H1 (cell line): ENCODE measurements around the gene COBLL1. TPM values are rescaled to one million over a fixed set of nuclear protein-coding genes. Genes with fewer than 3 reads are reported as not detected.

Experiments used
- CTCF ChIA-PET: fragments of 300-600 bp; sonication (Branson Sonifier 250); formaldehyde crosslinking; loops from one replicate; lab custom pipeline; 2021; ENCODE audit not compliant: partially characterized antibody; lab: Charles Lee
- POLR2A ChIA-PET: fragments of 300-600 bp; sonication (Branson Sonifier 250); formaldehyde crosslinking; loops from one replicate; lab custom pipeline; 2021; ENCODE audit warnings: inconsistent platforms; ENCODE audit not compliant: partially characterized antibody; lab: Charles Lee
- DNase-seq, 2 experiments: peaks; one replicate each; pipeline versions ENCODE4 v3.0.0 to v3.0.0-alpha.2; 2010 to 2022; ENCODE audit warnings: low spot score in 2 of 2, low read depth in 1 of 2, mixed read lengths in 1 of 2
- FAIRE-seq: peaks from 2 replicates; lab custom pipeline; 2011; peaks lifted over from hg19 to GRCh38; lab: Jason Lieb, UNC
- H2AFZ ChIP-seq: 2 replicates; pipeline ENCODE4 v1.8.1; 2012; ENCODE audit warnings: low read length, inconsistent platforms
- H2AK5ac ChIP-seq: 2 replicates; pipeline ENCODE4 v1.6.1; 2013; ENCODE audit warnings: low read depth, low read length
- H2BK120ac ChIP-seq: replicated peaks from 2 replicates; pipeline ENCODE3; 2013; ENCODE audit warnings: low read depth, low read length, inconsistent platforms
- H2BK12ac ChIP-seq: 2 replicates; pipeline ENCODE4 v1.6.1; 2013; ENCODE audit warnings: low read depth, low read length
- H2BK15ac ChIP-seq: 2 replicates; pipeline ENCODE4 v1.6.1; 2013; ENCODE audit warnings: low read length
- H2BK20ac ChIP-seq: 2 replicates; pipeline ENCODE4 v1.6.1; 2013; ENCODE audit warnings: low read length
- H2BK5ac ChIP-seq: 2 replicates; pipeline ENCODE4 v1.6.1; 2013; ENCODE audit warnings: low read depth, low read length
- H3K14ac ChIP-seq: 2 replicates; pipeline ENCODE4 v1.6.1; 2013; ENCODE audit warnings: inconsistent platforms; ENCODE audit not compliant: insufficient read length
- H3K18ac ChIP-seq: 2 replicates; pipeline ENCODE4 v1.6.1; 2013; ENCODE audit warnings: low read length; ENCODE audit errors: extremely low read depth
- H3K23ac ChIP-seq: 2 replicates; pipeline ENCODE4 v1.6.1; 2013; ENCODE audit warnings: inconsistent platforms; ENCODE audit not compliant: insufficient read length
- H3K23me2 ChIP-seq: 2 replicates; pipeline ENCODE4 v1.6.1; 2013; ENCODE audit warnings: low read depth, low read length
- H3K27ac ChIP-seq: 2 replicates; pipeline ENCODE4 v1.6.1; 2011; ENCODE audit warnings: low read depth, low read length, inconsistent platforms
- H3K27me3 ChIP-seq, 4 experiments: replicated peaks in 1 of 4; 1 replicate in 1 of 4; 2 replicates in 3 of 4; pipeline versions ENCODE4 v1.6.1 to v1.8.1; 2011 to 2013; ENCODE audit warnings: low read length in 3 of 4, mild to moderate bottlenecking in 3 of 4, inconsistent platforms in 2 of 4, mixed read lengths in 2 of 4, moderate library complexity in 1 of 4; ENCODE audit not compliant: control insufficient read depth in 3 of 4, insufficient read depth in 3 of 4; ENCODE audit errors: extremely low read depth in 1 of 4
- H3K36me3 ChIP-seq, 4 experiments: 2 replicates each; pipeline versions ENCODE4 v1.6.1 to v1.8.1; 2011 to 2013; ENCODE audit warnings: mild to moderate bottlenecking in 4 of 4, low read length in 3 of 4, moderate library complexity in 2 of 4, control low read depth in 1 of 4, inconsistent platforms in 1 of 4; ENCODE audit not compliant: insufficient read depth in 4 of 4, control insufficient read depth in 2 of 4
- H3K4ac ChIP-seq: replicated peaks from 2 replicates; pipeline ENCODE3; 2013; ENCODE audit warnings: low read length, low read depth, mixed read lengths, inconsistent platforms; ENCODE audit not compliant: insufficient read length
- H3K4me1 ChIP-seq, 4 experiments: replicated peaks in 1 of 4; 1 replicate in 1 of 4; 2 replicates in 3 of 4; pipeline versions ENCODE4 v1.6.1 to v1.8.1; 2011 to 2013; ENCODE audit warnings: low read length in 3 of 4, inconsistent platforms in 2 of 4, mixed read lengths in 1 of 4; ENCODE audit not compliant: insufficient read depth in 4 of 4, control insufficient read depth in 3 of 4
- H3K4me2 ChIP-seq, 2 experiments: 2 replicates each; pipeline versions ENCODE4 v1.6.1 to v1.8.1; 2011 to 2013; ENCODE audit warnings: low read depth in 2 of 2, low read length in 2 of 2, control low read depth in 1 of 2, inconsistent platforms in 1 of 2, mild to moderate bottlenecking in 1 of 2; ENCODE audit not compliant: insufficient read depth in 1 of 2
- H3K4me3 ChIP-seq, 4 experiments: fragments of 200-600, 300-600 bp in 1 of 4; sonication (generic), shearing (Covaris generic), sonication (Bioruptor Twin) in 1 of 4; 2 replicates each; pipeline versions ENCODE4 v1.5.1 to v1.8.1; 2011 to 2016; ENCODE audit warnings: low read length in 4 of 4, low read depth in 3 of 4, control low read depth in 2 of 4, inconsistent platforms in 2 of 4, mild to moderate bottlenecking in 2 of 4, mixed read lengths in 1 of 4, moderate library complexity in 1 of 4; ENCODE audit not compliant: insufficient read depth in 2 of 4; ENCODE audit errors: extremely low read depth in 1 of 4
- H3K56ac ChIP-seq: replicated peaks from 2 replicates; pipeline ENCODE3; 2013; ENCODE audit warnings: low read depth, mild to moderate bottlenecking, mixed read lengths, low read length, inconsistent platforms; ENCODE audit not compliant: insufficient read length
- H3K79me1 ChIP-seq: 2 replicates; pipeline ENCODE4 v1.6.1; 2013; ENCODE audit warnings: low read depth, low read length, control low read depth
- H3K79me2 ChIP-seq, 2 experiments: 2 replicates each; pipeline versions ENCODE4 v1.6.1 to v1.8.1; 2012 to 2013; ENCODE audit warnings: low read length in 2 of 2, mild to moderate bottlenecking in 2 of 2, inconsistent platforms in 1 of 2; ENCODE audit not compliant: insufficient read depth in 2 of 2, control insufficient read depth in 1 of 2
- H3K9ac ChIP-seq, 4 experiments: replicated peaks in 1 of 4; 1 replicate in 1 of 4; 2 replicates in 3 of 4; pipeline versions ENCODE4 v1.6.1 to v1.8.1; 2011 to 2013; ENCODE audit warnings: low read depth in 3 of 4, low read length in 3 of 4, control low read depth in 2 of 4, mild to moderate bottlenecking in 2 of 4, moderate library complexity in 2 of 4, inconsistent platforms in 1 of 4; ENCODE audit errors: extremely low read depth in 1 of 4
- H3K9me3 ChIP-seq, 2 experiments: 2 replicates each; pipeline versions ENCODE4 v1.6.1 to v1.8.1; 2012 to 2013; ENCODE audit warnings: mild to moderate bottlenecking in 2 of 2, moderate library complexity in 2 of 2, control low read depth in 1 of 2, inconsistent platforms in 1 of 2, low read depth in 1 of 2, low read length in 1 of 2, mixed read lengths in 1 of 2; ENCODE audit not compliant: insufficient read depth in 2 of 2
- H4K20me1 ChIP-seq, 2 experiments: replicated peaks in 1 of 2; 2 replicates each; pipeline versions ENCODE3 to v1.8.1; 2011 to 2013; ENCODE audit warnings: inconsistent platforms in 2 of 2, low read length in 2 of 2, mild to moderate bottlenecking in 1 of 2; ENCODE audit not compliant: insufficient read depth in 2 of 2, control insufficient read depth in 1 of 2
- H4K5ac ChIP-seq: 2 replicates; pipeline ENCODE4 v1.6.1; 2013; ENCODE audit warnings: low read length, low read depth, mixed read lengths, inconsistent platforms; ENCODE audit not compliant: insufficient read length
- H4K8ac ChIP-seq: 2 replicates; pipeline ENCODE4 v1.8.0; 2013; ENCODE audit warnings: mild to moderate bottlenecking, moderate library complexity, low read length, inconsistent platforms; ENCODE audit not compliant: insufficient read depth; ENCODE audit errors: extremely low read depth
- H4K91ac ChIP-seq: replicated peaks from 2 replicates; pipeline ENCODE3; 2013; ENCODE audit warnings: low read length, mixed read lengths, inconsistent platforms; ENCODE audit not compliant: insufficient read length
- BCL11A ChIP-seq, 2 experiments: IDR thresholded peaks; one replicate each; pipeline ENCODE4 v1.6.1; 2011; ENCODE audit warnings: low read depth in 2 of 2, low read length in 2 of 2, mild to moderate bottlenecking in 2 of 2
- CHD2 ChIP-seq: IDR thresholded peaks from 2 replicates; pipeline ENCODE4 v1.6.1; 2012; ENCODE audit warnings: low read length, improper control_type of control experiment
- CTCF ChIP-seq, 3 experiments: IDR thresholded peaks; 1 replicate in 2 of 3; 2 replicates in 1 of 3; pipeline versions ENCODE4 v1.5.1 to v1.6.1; 2011; ENCODE audit warnings: low read length in 3 of 3, mild to moderate bottlenecking in 3 of 3, inconsistent platforms in 2 of 3, low read depth in 1 of 3, moderate library complexity in 1 of 3; ENCODE audit not compliant: insufficient read depth in 1 of 3; ENCODE audit errors: control extremely low read depth in 1 of 3
- EZH2 ChIP-seq: fragments of 200-600 bp; sonication (generic); IDR thresholded peaks from 2 replicates; pipeline ENCODE4 v1.7.1; 2012; ENCODE audit warnings: low read depth, mild to moderate bottlenecking, moderate library complexity, low read length, inconsistent platforms; ENCODE audit not compliant: severe bottlenecking
- KDM5A ChIP-seq: fragments of 200-600 bp; IDR thresholded peaks from 2 replicates; pipeline ENCODE4 v1.7.1; 2012; ENCODE audit warnings: mild to moderate bottlenecking, low read length, inconsistent platforms, mixed read lengths
- MAX ChIP-seq: IDR thresholded peaks from 2 replicates; pipeline ENCODE4 v1.6.1; 2012; ENCODE audit warnings: inconsistent platforms
- POLR2AphosphoS5 ChIP-seq: IDR thresholded peaks from 2 replicates; pipeline ENCODE4 v1.6.1; 2011; ENCODE audit warnings: low read depth, low read length
- RFX5 ChIP-seq: IDR thresholded peaks from 2 replicates; pipeline ENCODE4 v1.6.1; 2011; ENCODE audit warnings: low read depth, low read length, improper control_type of control experiment, borderline replicate concordance
- SP2 ChIP-seq: IDR thresholded peaks from 2 replicates; pipeline ENCODE4 v1.6.1; 2012; ENCODE audit warnings: mild to moderate bottlenecking, low read length, inconsistent platforms
- WGBS, 2 experiments: shearing (Covaris generic) in 1 of 2; methylation state at CpG; one replicate each; pipeline versions ENCODE4 v1.1.6 to v1.1.7; 2013 to 2015; ENCODE audit warnings: low lambda C conversion rate in 2 of 2, mixed read lengths in 2 of 2, inconsistent platforms in 1 of 2, low coverage in 1 of 2, missing lambda C conversion rate in 1 of 2; ENCODE audit not compliant: insufficient replicate concordance in 2 of 2, insufficient coverage in 1 of 2, insufficient read length in 1 of 2; ENCODE audit errors: extremely low coverage in 1 of 2, missing lambda C conversion rate in 1 of 2; 5-methylcytosine and 5-hydroxymethylcytosine counted together
- polyA plus RNA-seq, 7 experiments: library from polyadenylated mRNA; depleted of rRNA in 3 of 7; stranded (reverse) in 5 of 7; unstranded in 2 of 7; fragments of >200 nt in 5 of 7; fragments of 200-250 nt in 2 of 7; gene quantifications; 1 replicate in 5 of 7; 2 replicates in 1 of 7; 4 replicates in 1 of 7; pipeline versions ENCODE4 v1.2.1 to v1.2.3, GENCODE V29; 2011 to 2013; ENCODE audit warnings: missing spikeins in 2 of 7, mixed read lengths in 2 of 7
- total RNA-seq: library from RNA; stranded (reverse); fragmentation: NEBNext Ultra II Directional; extraction: Animal tissue kit (Norgen Biotek cat#: 25700); gene quantifications from 2 replicates; pipeline ENCODE4 v1.2.1, GENCODE V29; 2021

COBLL1 gene
- total and polyA plus RNA-seq, 2 of the 8 experiments (the other 6 are each of a cell fraction or from before 2014, with no cell fraction given), result 2.2 to 6.2 TPM

GRCh38 chr2:164745012-164745797 lies 96.4 kb downstream of the COBLL1 start:
- Histone ChIP-seq H3K23me2 (no peaks in the 10 kb centered on the region), H3K27me3 (no peaks in the 10 kb centered on the region), H3K14ac (no peak overlapping the region), H3K27ac (no peak overlapping the region), H3K4me1 (no peaks in the 10 kb centered on the region; a peak in 2 of 7 replicates), H3K79me2 (no peaks in the 10 kb centered on the region), H3K4ac (no peak overlapping the region), H3K4me2 (no peak overlapping the region), H4K91ac (no peak overlapping the region), H2AK5ac (no peak overlapping the region), H4K5ac (no peak overlapping the region), H2BK12ac (no peak overlapping the region), H4K8ac (no peak overlapping the region), H2BK15ac (no peak overlapping the region), H3K9ac (no peak overlapping the region), H2AFZ (no peak overlapping the region), H2BK5ac (no peak overlapping the region), H3K36me3 (no peaks in the 10 kb centered on the region), H3K4me3 (no peak overlapping the region), H3K23ac (no peak overlapping the region), H3K56ac (no peak overlapping the region), H2BK120ac (no peak overlapping the region), H3K9me3 (no peaks in the 10 kb centered on the region), H2BK20ac (no peak overlapping the region), H3K18ac (no peak overlapping the region), H4K20me1 (no peaks in the 10 kb centered on the region), H3K79me1 (no peaks in the 10 kb centered on the region)
- DNase-seq (no peak), FAIRE-seq (no peak)
- CTCF ChIA-PET, result interaction anchor here (1.4 kb wide), 1 partner anchor 146 kb away, joined by 3 read pairs; no protein-coding TSS in a partner anchor
- POLR2A ChIA-PET, result no interaction called here
- 93% methylated on average over 5 of the region's 5 CpGs; no CpG with 5 or more reads in 1 of the 2 experiments for WGBS, 2 experiments
- TF ChIP-seq BCL11A (IDR thresholded peaks at IDR 0.05; ENCODE audit: low read depth in 2 of 2, low read length in 2 of 2), result no peak
- no peak for TF ChIP-seq CTCF (IDR thresholded peaks at IDR 0.05; ENCODE audit: control extremely low read depth in 1 of 3, insufficient read depth in 1 of 3, low read depth in 1 of 3, low read length in 3 of 3)
- no peak for TF ChIP-seq CHD2
- no peak for TF ChIP-seq KDM5A
- no peak for TF ChIP-seq POLR2AphosphoS5
- TF ChIP-seq SP2, result no peak
- TF ChIP-seq MAX, result no peak
- TF ChIP-seq EZH2, result no peak
- TF ChIP-seq RFX5, result no peak
